Activated CD8-positive, alpha-beta memory T cell treated with anti-CD3 and anti-CD28 coated beads, Interleukin-2, amount 50 U/mL, for 1 hour (primary cell): Measurements from ENCODE around the gene CSNK1G2.
A peak's percentile ranks its signal among the peaks of the same experiment; 100 is the strongest.

Source experiments
- DNase-seq: peaks from one replicate; pipeline ENCODE4 v3.0.0-alpha.2; 2020; ENCODE audit errors: extremely low read depth

Gene CSNK1G2

DNA sequence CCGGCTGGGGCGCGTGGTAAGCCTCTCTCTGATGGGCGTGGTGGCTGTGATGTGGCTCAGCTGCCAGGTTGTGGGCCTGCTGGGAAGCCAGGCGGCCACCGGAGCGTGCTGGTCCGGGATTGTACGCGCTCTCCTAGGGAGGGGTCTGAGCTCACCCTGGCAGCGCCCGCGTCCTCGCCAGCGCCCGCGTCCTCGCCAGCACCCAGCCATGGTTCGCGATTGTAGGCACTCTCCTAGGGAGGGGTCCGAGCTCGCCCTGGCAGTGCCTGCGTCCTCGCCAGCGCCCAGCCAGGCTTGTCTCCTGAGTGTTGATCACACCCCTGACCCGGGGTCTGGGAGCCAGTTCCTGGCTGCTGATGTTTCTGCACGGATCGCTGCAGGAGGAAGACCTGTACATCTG, 22.0 kb upstream of the CSNK1G2 start:
- no peak for DNase-seq

DNA sequence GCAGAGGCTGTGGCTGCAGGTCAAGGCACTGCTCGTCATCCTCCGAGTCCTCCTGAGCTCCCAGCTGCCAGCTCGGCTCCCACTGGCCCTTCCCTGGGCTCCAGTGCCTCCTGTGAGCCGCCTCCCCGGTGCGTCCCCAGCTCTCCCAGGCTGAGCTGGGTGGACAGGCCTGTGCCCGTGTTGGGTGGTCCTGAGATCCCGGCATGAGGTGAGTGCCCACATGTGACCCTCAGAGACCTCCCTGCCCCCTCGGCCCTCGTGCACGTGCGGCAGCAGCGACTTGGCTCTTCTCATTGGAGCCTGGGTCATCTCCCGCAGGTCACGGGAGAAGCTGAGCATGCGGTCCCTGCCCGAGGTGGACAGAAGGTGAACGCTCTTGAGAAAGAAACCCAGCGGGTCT, 20.3 kb upstream of the CSNK1G2 start:
- DNase-seq = no peak

GRCh38 chr19:1921326-1921725, 19.6 kb upstream of the CSNK1G2 start:
- no peak for DNase-seq

- no peak for DNase-seq
These were observed 19.1 kb upstream of the CSNK1G2 start for GRCh38 chr19:1921825-1922224.

DNA sequence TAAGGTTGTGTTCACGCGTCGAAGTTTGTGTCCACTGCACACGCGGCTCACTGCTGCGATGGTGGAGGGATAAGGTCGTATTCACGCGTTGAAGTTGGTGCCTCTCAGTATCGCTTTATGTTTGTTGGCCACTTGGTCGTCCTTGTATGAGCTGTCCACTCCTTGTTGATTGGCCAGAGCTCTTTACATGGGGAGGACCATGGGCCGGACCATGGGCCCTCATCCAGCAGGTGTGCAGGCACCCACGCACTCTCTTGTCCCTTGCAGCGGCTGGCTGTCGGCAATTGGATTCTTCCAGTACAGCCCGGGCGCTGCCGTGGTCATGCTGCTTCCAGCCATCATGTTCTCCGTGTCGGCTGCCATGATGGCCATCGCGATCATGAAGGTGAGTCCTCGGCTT, 18.2 kb upstream of the CSNK1G2 start:
- no peak for DNase-seq

DNA sequence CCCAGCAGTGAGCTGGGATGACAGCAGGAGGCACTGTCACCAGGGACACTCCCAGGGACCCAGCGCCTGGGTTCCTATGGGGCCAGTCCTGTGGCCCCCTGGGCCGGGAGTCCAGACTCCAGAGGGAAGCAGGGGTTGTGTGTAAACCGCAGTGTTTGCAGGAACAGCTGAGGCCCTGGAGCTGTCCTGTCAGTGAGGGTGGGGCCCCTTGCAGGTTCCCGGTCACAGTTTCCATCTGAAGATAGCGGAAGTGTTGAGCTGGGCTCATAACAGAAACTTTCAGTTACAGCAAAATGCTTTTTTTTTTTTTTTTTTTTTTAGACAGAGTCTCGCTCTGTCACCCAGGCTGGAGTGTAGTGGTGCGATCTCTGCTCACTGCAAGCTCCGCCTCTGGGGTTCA, 17.7 kb upstream of the CSNK1G2 start:
- DNase-seq = no peak

- no peak for DNase-seq
These were observed 16.5 kb upstream of the CSNK1G2 start for GRCh38 chr19:1924320-1924961.

GRCh38 chr19:1925544-1925943, 15.4 kb upstream of the CSNK1G2 start:
- DNase-seq = no peak

- no peak for DNase-seq
These were observed 11.8 kb upstream of the CSNK1G2 start for GRCh38 chr19:1929021-1929742.

DNA sequence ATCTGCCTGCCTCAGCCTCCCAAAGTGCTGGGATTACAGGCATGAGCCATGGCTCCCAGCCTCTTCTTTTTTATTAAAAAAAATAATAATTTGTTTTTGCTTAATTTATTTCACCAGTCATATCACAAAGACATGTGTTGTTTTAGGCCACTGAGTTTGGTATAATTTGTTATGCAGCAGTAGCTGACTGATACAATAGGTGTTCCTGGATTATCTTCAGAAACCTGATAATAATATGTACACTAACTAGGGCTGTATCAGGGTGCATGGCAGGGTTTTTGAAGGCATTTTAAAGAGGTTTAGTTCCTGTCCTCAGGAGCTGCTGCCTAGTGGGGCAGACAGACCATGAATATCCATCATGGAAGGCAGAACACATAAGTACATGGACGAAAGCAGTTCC, 9.5 kb upstream of the CSNK1G2 start:
- DNase-seq = no peak

DNA sequence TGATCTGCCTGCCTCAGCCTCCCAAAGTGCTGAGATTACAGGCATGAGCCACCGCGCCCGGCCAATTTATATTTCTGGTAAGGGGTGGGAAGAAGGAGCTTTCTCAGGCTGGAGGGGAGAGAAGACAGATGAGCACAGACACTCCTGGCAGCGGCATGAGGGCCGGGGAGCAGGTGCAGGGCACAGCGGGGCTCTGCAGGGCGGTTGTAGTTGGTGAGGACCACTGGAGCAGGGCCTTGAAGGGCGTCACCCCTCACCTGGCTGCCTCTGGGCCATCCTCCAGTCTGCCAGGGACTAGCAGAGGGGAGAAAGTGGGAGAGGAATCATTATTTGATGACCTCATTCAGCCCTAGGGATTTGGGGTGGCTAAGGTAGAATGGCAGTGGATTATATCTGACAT, 8.6 kb upstream of the CSNK1G2 start:
- no peak for DNase-seq

DNA sequence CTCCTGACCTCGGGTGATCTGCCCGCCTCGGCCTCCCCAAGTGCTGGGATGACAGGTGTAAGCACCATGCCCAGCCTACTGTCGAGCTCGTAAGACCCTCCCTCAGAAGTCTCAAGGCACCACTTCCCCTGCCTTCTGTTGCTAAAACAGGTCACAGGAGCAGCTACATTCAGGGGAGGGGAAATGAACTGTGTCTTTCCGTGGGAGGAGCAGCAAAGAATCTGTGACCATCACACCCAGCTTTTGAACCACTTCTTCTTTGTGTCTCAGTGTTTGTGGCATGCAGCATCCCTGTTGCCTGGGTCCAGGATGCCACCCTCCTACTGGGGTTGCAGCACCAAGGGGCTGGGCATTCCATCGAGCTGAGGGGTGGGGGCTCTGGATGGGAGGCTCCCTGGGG, 7.7 kb upstream of the CSNK1G2 start:
- no peak for DNase-seq

- no peak for DNase-seq
These were observed 7.0 kb upstream of the CSNK1G2 start for GRCh38 chr19:1933942-1934341.

GRCh38 chr19:1935484-1936208, 5.3 kb upstream of the CSNK1G2 start:
- no peak for DNase-seq

- no peak for DNase-seq
These were observed 4.5 kb upstream of the CSNK1G2 start for GRCh38 chr19:1936430-1936829.

- DNase-seq = no peak
These were observed 3.9 kb upstream of the CSNK1G2 start for GRCh38 chr19:1936916-1937610.

DNA sequence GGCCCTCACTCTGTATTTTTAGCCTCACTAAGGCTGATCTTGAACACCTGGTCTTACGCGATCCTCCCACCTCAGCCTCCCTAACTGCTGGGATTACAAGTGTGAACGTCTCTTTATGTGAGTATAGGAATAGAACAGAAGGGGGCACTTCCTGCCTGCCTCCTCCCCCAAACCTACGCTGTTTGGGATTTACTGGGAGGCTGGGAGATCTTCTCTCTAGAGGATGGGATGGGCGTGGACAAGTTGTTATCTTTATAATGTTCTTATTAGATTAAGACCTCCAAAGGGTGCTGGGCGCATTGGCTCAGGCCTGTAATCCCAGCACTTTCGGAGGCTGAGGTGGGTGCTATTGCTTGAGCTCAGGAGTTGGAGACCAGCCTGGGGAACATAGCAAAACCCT, 2.9 kb upstream of the CSNK1G2 start:
- DNase-seq = no peak

- peak; percentile 71 for DNase-seq
These were observed 1.3 kb downstream of the CSNK1G2 start for GRCh38 chr19:1942078-1942933.

GRCh38 chr19:1942934-1943555, 2.1 kb downstream of the CSNK1G2 start:
- no peak for DNase-seq

- no peak for DNase-seq
These were observed 2.7 kb downstream of the CSNK1G2 start for GRCh38 chr19:1943661-1944087.
